ENCODE measurements around the gene LCE2C.

DNA sequence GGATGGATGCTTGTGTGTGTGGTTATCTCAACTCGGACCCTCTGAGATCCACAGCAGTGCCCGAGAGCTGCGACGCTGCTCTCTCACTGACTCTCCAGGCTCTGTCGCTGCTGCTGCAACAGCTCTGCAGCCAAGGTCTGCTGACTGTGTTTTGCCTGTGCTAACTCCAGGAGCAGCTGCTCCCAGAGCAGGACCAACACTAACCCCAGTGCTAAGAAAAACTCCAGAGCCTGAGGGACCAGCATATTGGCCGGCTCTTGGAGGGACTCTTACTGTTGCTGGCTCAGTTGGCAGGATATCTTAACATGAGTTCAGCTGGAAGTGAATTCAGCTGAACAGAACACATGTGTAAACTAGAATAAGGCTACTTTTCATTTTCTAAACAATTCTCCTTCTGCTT, 4.4 kb downstream of the LCE2C start:
- TF ChIP-seq CTCF (IDR thresholded peaks at IDR 0.05) = no peak
- TF ChIP-seq POLR2A (IDR thresholded peaks at IDR 0.05) = no peak

All from uterus (tissue), 2 donors.